ENCODE data around the gene BTRC.

BTRC gene

GRCh38 chr10:101559596-101560297 lies 205.8 kb downstream of the BTRC start:
- H3K27ac Mint-ChIP-seq: no peak overlapping the region

DNA sequence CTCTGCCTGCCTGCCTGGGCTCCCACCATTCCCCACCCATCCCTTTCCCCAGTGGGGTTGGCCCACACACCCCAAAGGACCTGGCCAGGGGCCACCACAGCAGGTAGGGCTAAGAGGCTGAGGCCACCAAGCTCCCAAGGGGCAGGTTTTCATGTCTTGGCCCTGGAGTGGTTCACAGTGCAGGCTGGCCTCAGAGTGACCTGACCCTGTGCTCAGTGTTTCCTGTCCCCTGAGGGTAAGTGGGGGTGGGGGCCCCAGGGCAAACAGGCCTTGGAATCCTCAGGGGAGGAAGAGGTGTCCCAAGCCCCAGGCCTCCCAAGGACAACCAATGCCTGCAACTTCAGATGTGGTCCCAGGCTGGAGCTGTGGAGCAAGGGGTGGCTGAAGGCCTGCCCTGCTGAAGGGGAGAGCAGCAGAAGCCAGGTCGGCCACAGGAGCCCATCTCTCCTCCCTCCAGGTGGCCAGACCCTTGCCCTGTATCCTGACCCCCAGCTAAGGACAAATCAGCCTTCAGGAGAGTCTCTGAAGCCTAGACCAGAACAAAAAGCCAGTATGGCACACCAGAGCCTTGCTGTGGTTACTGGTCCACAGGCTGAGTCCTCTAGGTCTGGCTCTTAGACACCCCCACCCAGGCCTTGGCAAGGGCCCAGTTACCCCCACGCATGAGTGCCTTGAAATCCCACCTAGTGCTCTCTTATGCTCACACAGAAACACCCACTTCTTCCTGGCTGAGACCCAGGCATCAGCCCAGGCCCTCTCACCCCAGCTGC lies 206.5 kb downstream of the BTRC start:
- no peak for DNase-seq
- Mint-ChIP-seq H3K36me3 (ENCODE audit: low read depth) (no peaks in the 10 kb centered on the region), H3K27me3 (peaks cover 23% of the 10 kb centered on the region), H3K27ac (no peak overlapping the region), H3K4me1 (ENCODE audit: low read depth) (peaks cover 17% of the 10 kb centered on the region), H3K4me3 (no peak overlapping the region), H3K9me3 (no peaks in the 10 kb centered on the region)

More at GRCh38 chr10:101559596-101560297, 205.8 kb downstream of the BTRC start:
- Mint-ChIP-seq H3K9me3 (no peaks in the 10 kb centered on the region), H3K4me3 (no peak overlapping the region), H3K27me3 (peaks cover 16% of the 10 kb centered on the region), H3K36me3 (ENCODE audit: low read depth) (no peaks in the 10 kb centered on the region), H3K4me1 (ENCODE audit: low read depth) (peaks cover 17% of the 10 kb centered on the region)
- no peak for DNase-seq

DNA sequence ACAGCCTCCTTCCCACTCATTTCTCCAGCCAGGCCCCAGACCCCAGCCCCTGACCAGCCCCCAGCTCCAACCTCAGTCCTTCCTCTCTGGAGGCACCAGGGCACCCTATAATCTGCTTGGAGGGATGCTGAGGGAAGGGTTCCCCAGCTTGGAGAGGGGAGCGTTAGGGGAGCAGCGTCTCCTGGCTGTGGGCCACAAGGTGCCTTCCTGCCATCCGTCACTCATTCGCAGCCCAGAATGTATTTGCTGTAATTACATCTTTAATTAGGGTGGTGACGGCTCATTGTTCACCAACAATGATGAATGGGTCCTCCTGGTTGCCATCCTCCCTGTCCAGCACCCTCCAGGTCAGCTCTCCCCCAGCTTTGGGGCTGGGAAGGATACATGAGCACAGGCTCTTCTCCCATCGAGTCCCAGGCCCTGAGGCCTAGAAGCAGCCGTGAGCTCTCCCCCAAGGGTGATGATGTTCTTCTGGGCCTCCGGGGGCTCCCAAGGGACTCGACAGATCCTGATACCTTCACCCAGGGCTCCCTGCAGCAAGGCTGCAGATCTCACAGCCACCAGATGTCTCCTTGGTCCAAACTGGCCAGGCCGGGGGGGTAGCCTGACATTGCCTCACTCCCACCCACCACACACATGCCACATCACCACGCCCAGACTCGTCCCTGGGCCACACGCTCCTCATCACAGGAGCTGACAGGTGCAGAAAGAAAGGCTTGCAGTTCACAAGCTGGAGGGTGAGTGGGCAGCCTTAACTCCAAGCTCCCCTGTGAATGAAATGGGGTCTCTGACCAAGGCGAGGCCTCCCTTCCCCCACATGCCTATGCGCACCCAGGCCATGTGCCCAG lies 207.3 kb downstream of the BTRC start:
- Mint-ChIP-seq H3K27ac (peak overlapping the region; percentile 33), H3K27me3 (peaks cover 31% of the 10 kb centered on the region), H3K9me3 (no peaks in the 10 kb centered on the region), H3K4me1 (ENCODE audit: low read depth) (peaks cover 19% of the 10 kb centered on the region), H3K36me3 (ENCODE audit: low read depth) (no peaks in the 10 kb centered on the region), H3K4me3 (no peak overlapping the region)
- DNase-seq: no peak

- DNase-seq: no peak
- H3K4me3 Mint-ChIP-seq: no peak overlapping the region
- peaks cover 24% of the 10 kb centered on the region for H3K4me1 Mint-ChIP-seq (ENCODE audit: low read depth)
- H3K27me3 Mint-ChIP-seq: peaks cover 39% of the 10 kb centered on the region
- no peaks in the 10 kb centered on the region for H3K9me3 Mint-ChIP-seq
- H3K36me3 Mint-ChIP-seq (ENCODE audit: low read depth): no peaks in the 10 kb centered on the region
- no peak overlapping the region for H3K27ac Mint-ChIP-seq
Observed at GRCh38 chr10:101562231-101562630, 208.3 kb downstream of the BTRC start.

GRCh38 chr10:101563007-101563406 lies 209.0 kb downstream of the BTRC start:
- Mint-ChIP-seq H3K27me3 (peaks cover 46% of the 10 kb centered on the region), H3K36me3 (ENCODE audit: low read depth) (no peaks in the 10 kb centered on the region), H3K9me3 (no peaks in the 10 kb centered on the region), H3K27ac (no peak overlapping the region), H3K4me1 (ENCODE audit: low read depth) (peaks cover 22% of the 10 kb centered on the region), H3K4me3 (no peak overlapping the region)
- no peak for DNase-seq

- Mint-ChIP-seq H3K36me3 (ENCODE audit: low read depth) (no peaks in the 10 kb centered on the region), H3K9me3 (no peaks in the 10 kb centered on the region), H3K27ac (no peak overlapping the region), H3K4me1 (ENCODE audit: low read depth) (peaks cover 16% of the 10 kb centered on the region), H3K4me3 (no peak overlapping the region), H3K27me3 (peaks cover 52% of the 10 kb centered on the region)
- no peak for DNase-seq
Observed at GRCh38 chr10:101563497-101564040, 209.6 kb downstream of the BTRC start.

GRCh38 chr10:101564490-101564991 lies 210.6 kb downstream of the BTRC start:
- Mint-ChIP-seq H3K27me3 (peaks cover 62% of the 10 kb centered on the region), H3K4me1 (ENCODE audit: low read depth) (peaks cover 11% of the 10 kb centered on the region), H3K36me3 (ENCODE audit: low read depth) (no peaks in the 10 kb centered on the region), H3K9me3 (no peaks in the 10 kb centered on the region), H3K4me3 (no peak overlapping the region), H3K27ac (no peak overlapping the region)
- DNase-seq: no peak

DNA sequence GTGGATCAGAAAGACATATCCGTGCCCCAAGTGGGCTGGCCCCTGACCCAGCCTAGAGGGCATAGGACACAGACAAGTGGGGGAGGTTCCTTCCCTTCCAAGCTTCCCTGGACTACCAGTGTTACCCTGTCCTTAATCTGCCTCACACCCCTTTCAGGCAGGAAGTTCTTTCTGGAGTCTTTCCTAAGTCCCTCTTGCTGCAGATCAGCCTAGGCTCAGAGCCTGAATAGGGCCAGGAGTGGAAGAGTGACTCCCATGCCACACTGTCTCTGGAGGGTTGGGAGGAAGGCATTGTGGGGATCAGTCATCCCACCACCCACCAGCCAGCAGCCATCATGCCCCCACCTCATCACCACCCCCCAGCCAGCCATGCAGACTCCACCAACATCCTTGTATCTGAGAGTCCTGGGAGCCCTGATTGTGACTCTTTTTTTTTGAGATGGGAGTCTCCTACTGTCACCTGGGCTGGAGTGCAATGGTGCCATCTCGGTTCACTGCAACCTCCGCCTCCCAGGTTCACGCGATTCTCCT lies 211.5 kb downstream of the BTRC start:
- peaks cover 16% of the 10 kb centered on the region for H3K4me1 Mint-ChIP-seq (ENCODE audit: low read depth)
- no peak overlapping the region for H3K4me3 Mint-ChIP-seq
- H3K27me3 Mint-ChIP-seq: peaks cover 66% of the 10 kb centered on the region
- DNase-seq: no peak
- no peaks in the 10 kb centered on the region for H3K9me3 Mint-ChIP-seq
- no peak overlapping the region for H3K27ac Mint-ChIP-seq
- H3K36me3 Mint-ChIP-seq (ENCODE audit: low read depth): no peaks in the 10 kb centered on the region

DNA sequence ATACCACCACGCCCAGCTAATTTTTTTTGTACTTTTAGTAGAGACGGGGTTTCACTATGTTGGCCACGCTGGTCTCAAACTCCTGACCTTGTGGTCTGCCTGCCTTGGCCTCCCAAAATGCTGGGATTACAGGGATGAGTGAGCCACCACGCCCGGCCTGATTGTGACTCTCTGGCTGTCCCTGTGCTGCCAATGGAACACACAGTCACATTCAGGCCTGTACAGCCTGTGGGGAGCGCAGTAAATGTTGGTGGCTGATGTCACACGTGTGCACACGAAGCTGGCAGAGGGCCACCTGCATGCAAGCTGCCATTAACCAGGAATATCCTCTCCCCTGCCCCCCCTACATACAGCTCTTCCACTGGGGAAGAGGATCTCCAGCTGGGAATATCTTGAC lies 212.0 kb downstream of the BTRC start:
- DNase-seq: no peak
- Mint-ChIP-seq H3K36me3 (ENCODE audit: low read depth) (no peaks in the 10 kb centered on the region), H3K4me1 (ENCODE audit: low read depth) (peaks cover 20% of the 10 kb centered on the region), H3K27ac (no peak overlapping the region), H3K9me3 (no peaks in the 10 kb centered on the region), H3K27me3 (peaks cover 71% of the 10 kb centered on the region), H3K4me3 (no peak overlapping the region)

DNA sequence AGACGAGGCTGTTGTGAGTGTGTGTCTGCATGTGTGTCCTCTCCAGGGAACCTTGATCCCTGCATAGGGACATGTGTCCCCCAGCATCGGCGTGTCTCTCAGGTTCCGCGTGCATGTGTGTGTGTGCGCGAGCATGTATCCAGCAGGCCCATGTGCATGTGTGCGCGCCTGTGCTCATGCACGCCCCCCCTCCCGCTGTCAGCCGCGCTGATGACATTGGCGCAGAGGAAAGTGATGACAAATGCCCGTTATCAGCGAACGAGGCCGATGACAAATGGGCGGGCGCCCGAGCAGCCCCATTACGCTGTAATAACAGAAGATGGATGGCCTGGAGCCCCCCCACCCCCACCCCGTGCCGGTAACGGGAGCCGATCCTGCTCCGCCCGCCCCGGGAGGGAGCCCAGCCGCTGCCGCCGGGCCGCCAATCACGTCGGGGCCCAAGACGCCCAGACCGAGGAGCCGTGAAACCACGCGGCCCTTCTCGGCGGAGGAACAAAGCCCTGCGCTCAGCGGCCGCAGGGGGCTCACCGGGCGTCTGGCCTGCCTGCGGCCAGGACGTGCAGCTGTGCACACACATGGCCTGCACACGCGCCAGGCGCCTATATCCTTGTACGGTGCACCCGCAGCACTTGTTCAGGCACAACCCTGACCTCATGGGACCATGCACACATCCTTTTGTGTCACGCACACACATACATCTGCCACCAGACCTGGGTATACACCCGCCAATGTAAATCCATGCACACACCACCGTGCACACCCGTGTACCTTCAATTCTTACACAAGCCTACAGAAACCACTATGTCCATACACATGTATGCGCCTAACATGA lies 212.6 kb downstream of the BTRC start:
- H3K4me3 Mint-ChIP-seq: no peak overlapping the region
- no peaks in the 10 kb centered on the region for H3K36me3 Mint-ChIP-seq (ENCODE audit: low read depth)
- H3K4me1 Mint-ChIP-seq (ENCODE audit: low read depth): peaks cover 22% of the 10 kb centered on the region
- peaks cover 73% of the 10 kb centered on the region for H3K27me3 Mint-ChIP-seq
- no peak for DNase-seq
- H3K27ac Mint-ChIP-seq: no peak overlapping the region
- H3K9me3 Mint-ChIP-seq: no peaks in the 10 kb centered on the region

DNA sequence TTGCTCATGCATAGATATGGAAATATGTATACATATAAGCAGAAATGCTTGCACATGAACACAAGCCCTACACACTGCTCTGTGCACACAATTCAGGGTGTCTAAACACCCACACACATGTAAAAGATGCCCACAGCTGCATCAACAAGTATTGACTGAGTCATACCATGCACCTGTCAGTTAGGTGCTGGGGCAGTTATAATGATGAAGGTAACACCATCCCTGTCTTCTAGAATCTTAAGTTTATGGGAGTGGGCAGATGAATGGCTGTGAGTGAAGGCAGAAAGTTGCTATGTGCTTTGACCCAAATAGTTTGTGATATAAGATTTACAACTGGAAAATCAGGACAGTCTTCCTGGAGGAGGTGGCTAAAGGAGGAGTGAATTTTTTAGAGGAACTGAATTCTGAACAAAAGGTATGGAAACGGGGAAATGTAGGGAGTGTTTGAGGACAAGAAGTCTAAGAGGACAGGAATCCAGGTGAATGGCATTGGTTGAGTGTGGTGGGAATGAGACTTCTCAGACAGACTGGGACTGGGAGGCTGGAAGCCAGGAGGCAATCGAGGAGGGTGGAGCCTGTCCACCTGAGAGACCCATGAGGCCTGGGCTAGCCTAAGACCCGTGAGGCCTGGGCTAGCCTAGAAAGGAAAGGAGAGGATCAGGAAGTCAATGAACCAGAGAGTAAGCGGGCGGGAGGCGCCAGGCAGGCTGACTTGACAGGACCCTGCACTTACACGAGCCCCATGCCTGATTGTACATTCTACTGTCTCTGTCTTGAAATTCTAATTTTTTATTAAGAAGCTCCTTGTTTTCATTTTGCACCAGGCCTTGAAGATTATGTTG lies 213.4 kb downstream of the BTRC start:
- no peak overlapping the region for H3K4me3 Mint-ChIP-seq

GRCh38 chr10:101568054-101568745 lies 214.2 kb downstream of the BTRC start:
- Mint-ChIP-seq H3K27ac (no peak overlapping the region), H3K4me3 (no peak overlapping the region), H3K27me3 (peaks cover 69% of the 10 kb centered on the region), H3K36me3 (ENCODE audit: low read depth) (no peaks in the 10 kb centered on the region), H3K4me1 (ENCODE audit: low read depth) (peaks cover 22% of the 10 kb centered on the region), H3K9me3 (no peaks in the 10 kb centered on the region)
- no peak for DNase-seq

More for the DNA sequence above, 213.4 kb downstream of the BTRC start:
- Mint-ChIP-seq H3K27ac (no peak overlapping the region), H3K36me3 (ENCODE audit: low read depth) (no peaks in the 10 kb centered on the region), H3K9me3 (no peaks in the 10 kb centered on the region), H3K27me3 (peaks cover 73% of the 10 kb centered on the region), H3K4me1 (ENCODE audit: low read depth) (peaks cover 22% of the 10 kb centered on the region)
- DNase-seq: no peak
